Loucy (cell line): Measurements from ENCODE around the gene CDH8.

Source experiments
- EZH2phosphoT487 ChIP-seq: fragments of 200-600 bp; IDR thresholded peaks from 2 replicates; pipeline ENCODE4 v1.6.1; 2018; ENCODE audit warnings: antibody characterized with exemption, mild to moderate bottlenecking, moderate library complexity, borderline replicate concordance
- TF ChIP-seq, protein P1 (sequence below): fragments of 200-600 bp; sonication (generic); conservative IDR thresholded peaks from 2 replicates; pipeline ENCODE4 v1.5.1; 2014; ENCODE audit warnings: mild to moderate bottlenecking, antibody characterized with exemption, low read length

DNA sequence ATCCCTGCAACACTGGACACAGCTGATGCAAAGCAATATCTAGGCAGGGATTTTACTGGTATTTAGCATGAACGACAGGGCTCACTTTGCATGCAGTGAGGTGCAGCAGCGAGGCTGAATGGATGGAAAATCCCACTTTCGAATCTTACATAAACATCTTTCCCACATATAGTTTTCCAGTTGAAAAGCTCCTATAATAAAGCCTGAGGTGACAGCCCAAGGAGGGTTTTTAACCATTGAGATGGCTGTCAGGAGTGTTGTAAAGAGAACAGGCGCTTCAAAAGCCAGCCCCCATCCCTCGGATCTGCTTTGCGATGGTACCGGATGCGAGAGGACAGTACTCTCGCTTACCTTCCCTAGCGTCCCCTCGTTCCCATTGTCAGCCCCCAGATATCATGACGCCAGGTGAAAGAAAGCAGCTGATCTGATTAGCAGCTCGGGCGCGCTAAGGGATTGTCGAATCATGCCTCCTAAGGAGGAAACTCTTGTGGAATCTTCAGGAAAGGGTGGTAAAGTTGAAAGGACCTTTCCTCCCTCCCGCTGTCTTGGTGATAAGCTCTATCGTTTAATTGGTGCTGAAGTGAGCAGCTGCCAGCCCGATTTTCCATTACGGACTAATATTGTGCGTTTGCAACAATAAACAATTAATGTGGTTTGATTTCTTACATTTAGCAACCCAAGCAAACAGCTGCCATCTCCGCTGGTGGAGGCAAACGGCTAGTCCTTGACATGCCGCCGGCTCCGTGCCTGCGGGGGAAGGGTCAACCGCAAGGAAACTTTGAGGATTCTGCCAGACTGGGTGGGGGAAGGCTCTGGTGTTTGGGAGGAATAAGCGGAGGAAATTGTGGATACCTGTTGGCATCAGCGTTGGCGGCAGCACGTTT, 1.8 kb downstream of the CDH8 start:
- TF ChIP-seq, protein P1, sequence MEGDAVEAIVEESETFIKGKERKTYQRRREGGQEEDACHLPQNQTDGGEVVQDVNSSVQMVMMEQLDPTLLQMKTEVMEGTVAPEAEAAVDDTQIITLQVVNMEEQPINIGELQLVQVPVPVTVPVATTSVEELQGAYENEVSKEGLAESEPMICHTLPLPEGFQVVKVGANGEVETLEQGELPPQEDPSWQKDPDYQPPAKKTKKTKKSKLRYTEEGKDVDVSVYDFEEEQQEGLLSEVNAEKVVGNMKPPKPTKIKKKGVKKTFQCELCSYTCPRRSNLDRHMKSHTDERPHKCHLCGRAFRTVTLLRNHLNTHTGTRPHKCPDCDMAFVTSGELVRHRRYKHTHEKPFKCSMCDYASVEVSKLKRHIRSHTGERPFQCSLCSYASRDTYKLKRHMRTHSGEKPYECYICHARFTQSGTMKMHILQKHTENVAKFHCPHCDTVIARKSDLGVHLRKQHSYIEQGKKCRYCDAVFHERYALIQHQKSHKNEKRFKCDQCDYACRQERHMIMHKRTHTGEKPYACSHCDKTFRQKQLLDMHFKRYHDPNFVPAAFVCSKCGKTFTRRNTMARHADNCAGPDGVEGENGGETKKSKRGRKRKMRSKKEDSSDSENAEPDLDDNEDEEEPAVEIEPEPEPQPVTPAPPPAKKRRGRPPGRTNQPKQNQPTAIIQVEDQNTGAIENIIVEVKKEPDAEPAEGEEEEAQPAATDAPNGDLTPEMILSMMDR = no peak
- TF ChIP-seq EZH2phosphoT487 = no peak
